OCI-LY7 (cell line): ENCODE data around the gene MPRIP.

Source experiments
- EZH2phosphoT487 ChIP-seq: fragments of 200-600 bp; sonication (generic); IDR thresholded peaks from 2 replicates; pipeline ENCODE4 v1.6.1; 2018; ENCODE audit warnings: low read depth, borderline replicate concordance, mild to moderate bottlenecking, mixed run types, antibody characterized with exemption, low read length, moderate library complexity, mixed read lengths
- TF ChIP-seq, protein P1 (sequence below): fragments of 200-600 bp; sonication (generic); conservative IDR thresholded peaks from 2 replicates; pipeline ENCODE4 v1.5.1; 2014; ENCODE audit warnings: mild to moderate bottlenecking, antibody characterized with exemption, low read length, moderate library complexity, mixed read lengths

DNA sequence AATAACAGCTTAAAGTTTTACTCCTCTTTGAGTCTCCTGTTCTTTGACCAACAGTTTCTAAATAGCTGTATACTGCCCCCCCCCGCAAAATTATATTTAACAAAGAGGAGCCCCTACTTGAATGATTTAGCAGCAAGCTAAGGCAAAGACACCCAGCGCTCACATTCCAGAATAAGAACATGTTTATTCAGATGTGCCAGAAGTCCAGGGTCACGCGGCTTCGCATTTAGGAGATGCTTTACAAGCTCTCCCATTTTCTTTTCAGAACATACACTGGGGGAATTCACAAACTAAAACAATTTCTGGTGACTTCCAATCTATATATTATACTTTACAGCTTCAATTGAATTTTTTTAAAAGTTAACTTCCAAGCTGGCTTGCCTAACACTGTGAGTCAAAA, 158.6 kb downstream of the MPRIP start:
- TF ChIP-seq, protein P1, sequence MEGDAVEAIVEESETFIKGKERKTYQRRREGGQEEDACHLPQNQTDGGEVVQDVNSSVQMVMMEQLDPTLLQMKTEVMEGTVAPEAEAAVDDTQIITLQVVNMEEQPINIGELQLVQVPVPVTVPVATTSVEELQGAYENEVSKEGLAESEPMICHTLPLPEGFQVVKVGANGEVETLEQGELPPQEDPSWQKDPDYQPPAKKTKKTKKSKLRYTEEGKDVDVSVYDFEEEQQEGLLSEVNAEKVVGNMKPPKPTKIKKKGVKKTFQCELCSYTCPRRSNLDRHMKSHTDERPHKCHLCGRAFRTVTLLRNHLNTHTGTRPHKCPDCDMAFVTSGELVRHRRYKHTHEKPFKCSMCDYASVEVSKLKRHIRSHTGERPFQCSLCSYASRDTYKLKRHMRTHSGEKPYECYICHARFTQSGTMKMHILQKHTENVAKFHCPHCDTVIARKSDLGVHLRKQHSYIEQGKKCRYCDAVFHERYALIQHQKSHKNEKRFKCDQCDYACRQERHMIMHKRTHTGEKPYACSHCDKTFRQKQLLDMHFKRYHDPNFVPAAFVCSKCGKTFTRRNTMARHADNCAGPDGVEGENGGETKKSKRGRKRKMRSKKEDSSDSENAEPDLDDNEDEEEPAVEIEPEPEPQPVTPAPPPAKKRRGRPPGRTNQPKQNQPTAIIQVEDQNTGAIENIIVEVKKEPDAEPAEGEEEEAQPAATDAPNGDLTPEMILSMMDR, result no peak
- no peak for TF ChIP-seq EZH2phosphoT487
